GM12801 (cell line): ENCODE data around the gene GNG12.

Source experiments
- CTCF ChIP-seq: IDR thresholded peaks from one replicate; pipeline ENCODE4 v1.5.1; 2011; ENCODE audit warnings: control low read depth; ENCODE audit not compliant: insufficient read length; ENCODE audit errors: extremely low read depth

Gene GNG12

GRCh38 chr1:67700692-67701410 lies 132.4 kb downstream of the GNG12 start:
- TF ChIP-seq CTCF: no peak

- no peak for TF ChIP-seq CTCF
Observed at GRCh38 chr1:67700220-67700619, 133.0 kb downstream of the GNG12 start.

- no peak for TF ChIP-seq CTCF
Observed at GRCh38 chr1:67696708-67697107, 136.6 kb downstream of the GNG12 start.

GRCh38 chr1:67695963-67696362 lies 137.3 kb downstream of the GNG12 start:
- no peak for TF ChIP-seq CTCF

- TF ChIP-seq CTCF: no peak
Observed at GRCh38 chr1:67691712-67692111, 141.6 kb downstream of the GNG12 start.

- TF ChIP-seq CTCF: no peak
Observed at GRCh38 chr1:67690411-67690810, 142.9 kb downstream of the GNG12 start.

GRCh38 chr1:67690018-67690363 lies 143.3 kb downstream of the GNG12 start:
- no peak for TF ChIP-seq CTCF
